B cell (primary cell): Measurements from ENCODE around the gene SENP5.

Source experiments
- EZH2 ChIP-seq: IDR thresholded peaks from 2 replicates; pipeline ENCODE4 v1.6.1; 2012; ENCODE audit warnings: borderline replicate concordance, low read depth, mild to moderate bottlenecking, moderate library complexity, low read length; ENCODE audit not compliant: insufficient read depth, poor library complexity, severe bottlenecking
- TF ChIP-seq, protein P1 (sequence below): fragments of 200-600 bp; IDR thresholded peaks from one replicate; pipeline ENCODE4 v1.8.0; 2022; ENCODE audit warnings: antibody characterized with exemption, mild to moderate bottlenecking

GRCh38 chr3:196849180-196849741, 18.5 kb upstream of the SENP5 start:
- TF ChIP-seq EZH2: no peak
- TF ChIP-seq, protein P1, sequence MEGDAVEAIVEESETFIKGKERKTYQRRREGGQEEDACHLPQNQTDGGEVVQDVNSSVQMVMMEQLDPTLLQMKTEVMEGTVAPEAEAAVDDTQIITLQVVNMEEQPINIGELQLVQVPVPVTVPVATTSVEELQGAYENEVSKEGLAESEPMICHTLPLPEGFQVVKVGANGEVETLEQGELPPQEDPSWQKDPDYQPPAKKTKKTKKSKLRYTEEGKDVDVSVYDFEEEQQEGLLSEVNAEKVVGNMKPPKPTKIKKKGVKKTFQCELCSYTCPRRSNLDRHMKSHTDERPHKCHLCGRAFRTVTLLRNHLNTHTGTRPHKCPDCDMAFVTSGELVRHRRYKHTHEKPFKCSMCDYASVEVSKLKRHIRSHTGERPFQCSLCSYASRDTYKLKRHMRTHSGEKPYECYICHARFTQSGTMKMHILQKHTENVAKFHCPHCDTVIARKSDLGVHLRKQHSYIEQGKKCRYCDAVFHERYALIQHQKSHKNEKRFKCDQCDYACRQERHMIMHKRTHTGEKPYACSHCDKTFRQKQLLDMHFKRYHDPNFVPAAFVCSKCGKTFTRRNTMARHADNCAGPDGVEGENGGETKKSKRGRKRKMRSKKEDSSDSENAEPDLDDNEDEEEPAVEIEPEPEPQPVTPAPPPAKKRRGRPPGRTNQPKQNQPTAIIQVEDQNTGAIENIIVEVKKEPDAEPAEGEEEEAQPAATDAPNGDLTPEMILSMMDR: no peak
